Mammary epithelial cell (primary cell): ENCODE measurements around the gene DIS3L2.

Experiments
- CTCF ChIP-seq, 2 donors: IDR thresholded peaks in 1 of 2; conservative IDR thresholded peaks in 1 of 2; 2 replicates each; pipeline ENCODE4 v1.5.1; 2011 to 2012; ENCODE audit warnings: inconsistent platforms in 2 of 2, low read length in 2 of 2, mild to moderate bottlenecking in 2 of 2, control low read depth in 1 of 2, low read depth in 1 of 2; ENCODE audit not compliant: insufficient read depth in 1 of 2; ENCODE audit errors: extremely low read depth in 1 of 2
- EZH2 ChIP-seq: IDR thresholded peaks from 2 replicates; pipeline ENCODE4 v1.6.1; 2012; ENCODE audit warnings: low read length, inconsistent platforms, borderline replicate concordance

GRCh38 chr2:232195487-232195886 is 234.0 kb downstream of the DIS3L2 start:
- TF ChIP-seq CTCF (conservative IDR thresholded peaks at IDR 0.05 in 1 of 2, IDR thresholded peaks at IDR 0.05 in 1 of 2; ENCODE audit: extremely low read depth in 1 of 2, insufficient read depth in 1 of 2, low read depth in 1 of 2, low read length in 2 of 2) = no peak
- TF ChIP-seq EZH2 = no peak
